OCI-LY1 (cell line): ENCODE measurements around the gene CBX6.

Source experiments
- CTCF ChIP-seq: fragments of 200-600 bp; sonication (generic), shearing (Covaris generic); IDR thresholded peaks from 2 replicates; pipeline ENCODE4 v1.5.1; 2017; ENCODE audit warnings: mild to moderate bottlenecking, antibody characterized with exemption, low read length, moderate library complexity, mixed read lengths
- EZH2 ChIP-seq: fragments of 200-600 bp; sonication (generic), shearing (Covaris generic); IDR thresholded peaks from 2 replicates; pipeline ENCODE4 v1.8.0; 2017; ENCODE audit warnings: borderline replicate concordance, mixed run types, mild to moderate bottlenecking, antibody characterized with exemption, low read length, moderate library complexity, mixed read lengths

GRCh38 chr22:38871360-38872171, 450 bp downstream of the CBX6 start:
- TF ChIP-seq CTCF: no peak
- no peak for TF ChIP-seq EZH2
